HCT116 (cell line): ENCODE measurements around the gene CALHM3. TPM values are rescaled to one million over a fixed set of nuclear protein-coding genes. Genes with fewer than 3 reads are reported as not detected.

ENCODE experiments used
- ATAC-seq: fragments of 200-7000 bp; cut with Tn5 transposase; 2 replicates; pipeline ENCODE4 v1.9.1; 2020; ENCODE audit warnings: mild to moderate bottlenecking, moderate library complexity
- BruUV-seq: library from RNA; stranded (reverse); fragments of 400-500 nt; replicated peaks from 2 replicates; lab custom pipeline; 2021; lab: Mats Ljungman, UMichigan
- CTCF ChIA-PET: fragments of 300-600 bp; sonication (Branson Sonifier 250); formaldehyde crosslinking; loops from one replicate; lab custom pipeline; 2021; ENCODE audit warnings: antibody characterized with exemption; lab: Charles Lee
- POLR2A ChIA-PET: fragments of 300-600, 350-600 bp; sonication (Branson Sonifier 250); formaldehyde crosslinking; loops from one replicate; lab custom pipeline; 2021; ENCODE audit warnings: antibody characterized with exemption; lab: Charles Lee
- RAD21 ChIA-PET, 2 experiments: fragments of 300-600 bp; sonication (Branson Sonifier 250); formaldehyde crosslinking; loops; one replicate each; lab custom pipeline; 2023; ENCODE audit warnings: low total read pairs in 2 of 2; ENCODE audit not compliant: uncharacterized antibody in 2 of 2, unreplicated experiment in 2 of 2, low non-redundant PET in 1 of 2; lab: Charles Lee
- DNase-seq: peaks from one replicate; pipeline ENCODE4 v3.0.0-alpha.2; 2010; ENCODE audit warnings: low read depth, low spot score
- H2AFZ ChIP-seq: fragments of 200-600 bp; shearing (Covaris generic), sonication (generic); 2 replicates; pipeline ENCODE4 v1.6.1; 2017; ENCODE audit warnings: low read depth, mixed run types, mixed read lengths, antibody characterized with exemption, low read length; ENCODE audit not compliant: poor library complexity, severe bottlenecking
- H3K27ac ChIP-seq: 2 replicates; pipeline ENCODE4 v1.5.1; 2012; ENCODE audit warnings: low read depth, low read length
- H3K27me3 ChIP-seq: fragments of 200-600 bp; sonication (generic); 2 replicates; pipeline ENCODE4 v1.6.1; 2016; ENCODE audit warnings: mixed run types, low read length, mixed read lengths; ENCODE audit not compliant: insufficient read depth
- H3K36me3 ChIP-seq, 2 experiments: fragments of 200-500 bp in 1 of 2; fragments of 200-600 bp in 1 of 2; sonication (Bioruptor generic) in 1 of 2; sonication (generic) in 1 of 2; 2 replicates each; pipeline versions ENCODE4 v1.5.1 to v1.6.1; 2014 to 2016; ENCODE audit warnings: low read length in 2 of 2, inconsistent platforms in 1 of 2, mixed read lengths in 1 of 2, mixed run types in 1 of 2; ENCODE audit not compliant: insufficient read depth in 2 of 2, control insufficient read depth in 1 of 2
- H3K4me1 ChIP-seq, 2 experiments: fragments of 200-600 bp in 1 of 2; sonication (generic) in 1 of 2; 2 replicates each; pipeline versions ENCODE4 v1.5.1 to v1.6.1; 2012 to 2017; ENCODE audit warnings: low read length in 2 of 2, inconsistent platforms in 1 of 2, mild to moderate bottlenecking in 1 of 2, mixed read lengths in 1 of 2, mixed run types in 1 of 2, moderate library complexity in 1 of 2; ENCODE audit not compliant: insufficient read depth in 2 of 2, control insufficient read depth in 1 of 2
- H3K4me2 ChIP-seq: fragments of 200-600 bp; sonication (generic); 2 replicates; pipeline ENCODE4 v1.6.1; 2017; ENCODE audit warnings: mixed run types, low read length, mixed read lengths
- H3K4me3 ChIP-seq, 2 experiments: fragments of 200-600 bp in 1 of 2; sonication (generic) in 1 of 2; replicated peaks in 1 of 2; 2 replicates each; pipeline ENCODE4 v1.5.1; 2011 to 2016; ENCODE audit warnings: low read length in 2 of 2, control low read depth in 1 of 2, low read depth in 1 of 2, mild to moderate bottlenecking in 1 of 2, mixed read lengths in 1 of 2, mixed run types in 1 of 2
- H3K79me2 ChIP-seq: fragments of 200-600 bp; sonication (generic); 2 replicates; pipeline ENCODE4 v1.6.1; 2017; ENCODE audit warnings: mild to moderate bottlenecking, mixed run types, low read length, moderate library complexity, mixed read lengths; ENCODE audit not compliant: insufficient read depth
- H3K9ac ChIP-seq: fragments of 200-600 bp; sonication (generic); 2 replicates; pipeline ENCODE4 v1.6.1; 2016; ENCODE audit warnings: low read length, mixed read lengths
- H3K9me2 ChIP-seq: fragments of 200-600 bp; sonication (generic), shearing (Covaris generic); 2 replicates; pipeline ENCODE4 v1.6.1; 2017; ENCODE audit warnings: mixed run types, mild to moderate bottlenecking, moderate library complexity; ENCODE audit not compliant: insufficient read depth
- H3K9me3 ChIP-seq, 2 experiments: fragments of 200-500 bp in 1 of 2; fragments of 200-600 bp in 1 of 2; sonication (Bioruptor generic) in 1 of 2; sonication (generic) in 1 of 2; 2 replicates each; pipeline ENCODE4 v1.6.1; 2014 to 2017; ENCODE audit warnings: low read length in 2 of 2, mixed read lengths in 2 of 2, inconsistent platforms in 1 of 2, low read depth in 1 of 2, mild to moderate bottlenecking in 1 of 2, mixed run types in 1 of 2, moderate library complexity in 1 of 2; ENCODE audit not compliant: control insufficient read depth in 1 of 2, insufficient read depth in 1 of 2
- H4K20me1 ChIP-seq: fragments of 200-600 bp; sonication (generic), shearing (Covaris generic); 2 replicates; pipeline ENCODE4 v1.6.1; 2017; ENCODE audit warnings: mixed run types, mild to moderate bottlenecking, moderate library complexity; ENCODE audit not compliant: insufficient read depth
- CBX3 ChIP-seq: IDR thresholded peaks from 2 replicates; pipeline ENCODE4 v1.6.1; 2012; ENCODE audit warnings: low read depth
- CEBPB ChIP-seq: IDR thresholded peaks from 2 replicates; pipeline ENCODE4 v1.6.1; 2012; ENCODE audit warnings: low read depth
- EGR1 ChIP-seq: IDR thresholded peaks from 2 replicates; pipeline ENCODE4 v1.6.1; 2012; ENCODE audit warnings: low read depth
- EZH2 ChIP-seq: fragments of 200-600 bp; sonication (generic); IDR thresholded peaks from 2 replicates; pipeline ENCODE4 v1.6.1; 2017; ENCODE audit warnings: antibody characterized with exemption, mixed run types
- EZH2phosphoT487 ChIP-seq: fragments of 200-600 bp; IDR thresholded peaks from 2 replicates; pipeline ENCODE4 v1.6.1; 2018; ENCODE audit warnings: antibody characterized with exemption, borderline replicate concordance
- FOSL1 ChIP-seq: IDR thresholded peaks from 2 replicates; pipeline ENCODE4 v1.6.1; 2012; ENCODE audit warnings: low read depth
- POLR2A ChIP-seq: IDR thresholded peaks from 2 replicates; pipeline ENCODE4 v1.7.0; 2011; ENCODE audit warnings: borderline replicate concordance; ENCODE audit not compliant: insufficient read depth, insufficient read length; ENCODE audit errors: extremely low read depth
- SIN3A ChIP-seq: IDR thresholded peaks from 2 replicates; pipeline ENCODE4 v1.6.1; 2012; ENCODE audit warnings: low read depth
- SP1 ChIP-seq: IDR thresholded peaks from 2 replicates; pipeline ENCODE4 v1.6.1; 2012; ENCODE audit warnings: low read depth
- TCF7L2 ChIP-seq: IDR thresholded peaks from 2 replicates; pipeline ENCODE4 v1.7.0; 2011; ENCODE audit warnings: borderline replicate concordance, inconsistent platforms; ENCODE audit not compliant: insufficient read depth, insufficient read length; ENCODE audit errors: extremely low read depth
- YY1 ChIP-seq: IDR thresholded peaks from 2 replicates; pipeline ENCODE4 v1.6.1; 2011; ENCODE audit warnings: low read length, low read depth, moderate library complexity, mild to moderate bottlenecking; ENCODE audit not compliant: insufficient replicate concordance; ENCODE audit errors: extremely low read depth
- ZFX ChIP-seq: fragments of 450-650 bp; IDR thresholded peaks from 2 replicates; pipeline ENCODE4 v1.6.1; 2017
- ZNF274 ChIP-seq: fragments of 200-500 bp; sonication (Bioruptor generic); IDR thresholded peaks from 2 replicates; pipeline ENCODE4 v1.6.1; 2014; ENCODE audit warnings: mild to moderate bottlenecking, low read depth, low read length, inconsistent platforms
- intact Hi-C: fragments of 100-400 bp; cut with micrococcal nuclease; formaldehyde crosslinking; loops from 2 replicates; pipeline ENCODE4 v1.10.0; 2022
- total RNA-seq: library from RNA; stranded (reverse); gene quantifications from one replicate; pipeline ENCODE4 v1.2.1, GENCODE V29; 2021; ENCODE audit not compliant: unreplicated experiment
- TF ChIP-seq, protein P1 (sequence below): IDR thresholded peaks from 2 replicates; pipeline ENCODE4 v1.6.1; 2012; ENCODE audit warnings: low read depth
- TF ChIP-seq, protein P2 (sequence below): IDR thresholded peaks from 2 replicates; pipeline ENCODE4 v1.6.1; 2011; ENCODE audit warnings: mild to moderate bottlenecking, low read length, moderate library complexity; ENCODE audit not compliant: insufficient replicate concordance; ENCODE audit errors: extremely low read depth
- TF ChIP-seq, protein P3 (sequence below): IDR thresholded peaks from 2 replicates; pipeline ENCODE4 v1.6.1; 2012

CALHM3 gene
- total RNA-seq, 1 experiment from 2014 or later, result 0.49 TPM

DNA sequence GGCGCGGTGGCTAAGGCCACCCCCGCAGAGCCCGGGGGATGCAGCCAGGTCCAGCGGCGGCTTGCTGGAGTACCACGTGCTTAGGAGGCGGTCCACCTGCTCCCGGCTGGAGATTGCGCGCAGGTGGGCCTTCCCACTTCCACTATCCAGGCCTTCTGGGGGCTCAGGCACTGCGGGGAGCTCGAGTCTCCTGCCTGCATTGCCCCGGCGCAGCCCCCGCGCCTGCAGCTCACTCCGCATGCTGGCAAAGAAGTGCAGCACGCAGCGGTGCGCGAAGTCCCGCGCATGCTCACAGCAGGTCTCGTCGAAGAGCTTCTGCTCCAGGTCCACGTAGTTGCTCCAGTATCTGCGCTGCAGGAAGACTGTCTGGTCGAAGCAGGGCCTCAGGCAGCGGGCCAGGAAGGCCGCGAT, 5.8 kb downstream of the CALHM3 start:
- no peaks in the 10 kb centered on the region for H3K9me2 ChIP-seq
- H3K9me3 ChIP-seq, result no peaks in the 10 kb centered on the region
- TF ChIP-seq CBX3 (no peak), SIN3A (no peak), ZFX (no peak), CEBPB (no peak), EGR1 (no peak), EZH2phosphoT487 (no peak), SP1 (no peak), FOSL1 (no peak), TCF7L2 (no peak), EZH2 (no peak), ZNF274 (no peak), POLR2A (no peak), YY1 (no peak)
- TF ChIP-seq, protein P1, sequence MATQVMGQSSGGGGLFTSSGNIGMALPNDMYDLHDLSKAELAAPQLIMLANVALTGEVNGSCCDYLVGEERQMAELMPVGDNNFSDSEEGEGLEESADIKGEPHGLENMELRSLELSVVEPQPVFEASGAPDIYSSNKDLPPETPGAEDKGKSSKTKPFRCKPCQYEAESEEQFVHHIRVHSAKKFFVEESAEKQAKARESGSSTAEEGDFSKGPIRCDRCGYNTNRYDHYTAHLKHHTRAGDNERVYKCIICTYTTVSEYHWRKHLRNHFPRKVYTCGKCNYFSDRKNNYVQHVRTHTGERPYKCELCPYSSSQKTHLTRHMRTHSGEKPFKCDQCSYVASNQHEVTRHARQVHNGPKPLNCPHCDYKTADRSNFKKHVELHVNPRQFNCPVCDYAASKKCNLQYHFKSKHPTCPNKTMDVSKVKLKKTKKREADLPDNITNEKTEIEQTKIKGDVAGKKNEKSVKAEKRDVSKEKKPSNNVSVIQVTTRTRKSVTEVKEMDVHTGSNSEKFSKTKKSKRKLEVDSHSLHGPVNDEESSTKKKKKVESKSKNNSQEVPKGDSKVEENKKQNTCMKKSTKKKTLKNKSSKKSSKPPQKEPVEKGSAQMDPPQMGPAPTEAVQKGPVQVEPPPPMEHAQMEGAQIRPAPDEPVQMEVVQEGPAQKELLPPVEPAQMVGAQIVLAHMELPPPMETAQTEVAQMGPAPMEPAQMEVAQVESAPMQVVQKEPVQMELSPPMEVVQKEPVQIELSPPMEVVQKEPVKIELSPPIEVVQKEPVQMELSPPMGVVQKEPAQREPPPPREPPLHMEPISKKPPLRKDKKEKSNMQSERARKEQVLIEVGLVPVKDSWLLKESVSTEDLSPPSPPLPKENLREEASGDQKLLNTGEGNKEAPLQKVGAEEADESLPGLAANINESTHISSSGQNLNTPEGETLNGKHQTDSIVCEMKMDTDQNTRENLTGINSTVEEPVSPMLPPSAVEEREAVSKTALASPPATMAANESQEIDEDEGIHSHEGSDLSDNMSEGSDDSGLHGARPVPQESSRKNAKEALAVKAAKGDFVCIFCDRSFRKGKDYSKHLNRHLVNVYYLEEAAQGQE, result no peak
- TF ChIP-seq, protein P2, sequence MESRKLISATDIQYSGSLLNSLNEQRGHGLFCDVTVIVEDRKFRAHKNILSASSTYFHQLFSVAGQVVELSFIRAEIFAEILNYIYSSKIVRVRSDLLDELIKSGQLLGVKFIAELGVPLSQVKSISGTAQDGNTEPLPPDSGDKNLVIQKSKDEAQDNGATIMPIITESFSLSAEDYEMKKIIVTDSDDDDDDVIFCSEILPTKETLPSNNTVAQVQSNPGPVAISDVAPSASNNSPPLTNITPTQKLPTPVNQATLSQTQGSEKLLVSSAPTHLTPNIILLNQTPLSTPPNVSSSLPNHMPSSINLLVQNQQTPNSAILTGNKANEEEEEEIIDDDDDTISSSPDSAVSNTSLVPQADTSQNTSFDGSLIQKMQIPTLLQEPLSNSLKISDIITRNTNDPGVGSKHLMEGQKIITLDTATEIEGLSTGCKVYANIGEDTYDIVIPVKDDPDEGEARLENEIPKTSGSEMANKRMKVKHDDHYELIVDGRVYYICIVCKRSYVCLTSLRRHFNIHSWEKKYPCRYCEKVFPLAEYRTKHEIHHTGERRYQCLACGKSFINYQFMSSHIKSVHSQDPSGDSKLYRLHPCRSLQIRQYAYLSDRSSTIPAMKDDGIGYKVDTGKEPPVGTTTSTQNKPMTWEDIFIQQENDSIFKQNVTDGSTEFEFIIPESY, result no peak
- TF ChIP-seq, protein P3, sequence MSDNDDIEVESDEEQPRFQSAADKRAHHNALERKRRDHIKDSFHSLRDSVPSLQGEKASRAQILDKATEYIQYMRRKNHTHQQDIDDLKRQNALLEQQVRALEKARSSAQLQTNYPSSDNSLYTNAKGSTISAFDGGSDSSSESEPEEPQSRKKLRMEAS, result no peak
- ATAC-seq, result no peak
- H3K27ac ChIP-seq, result no peak overlapping the region
- peaks cover 8 to 22% of the 10 kb centered on the region in 2 experiments; a peak in 3 of 4 replicates for H3K4me1 ChIP-seq
- intact Hi-C loops, result no loop called here
- ChIA-PET CTCF (interaction anchor here (1.5 to 1.7 kb wide), 2 partner anchors 8 to 13 kb away, joined by 4 to 6 read pairs; no protein-coding TSS in a partner anchor), POLR2A (no interaction called here), RAD21 (no interaction called here)
- no TSS peak for BruUV-seq
- no peaks in the 10 kb centered on the region for H4K20me1 ChIP-seq
- no peak overlapping the region for H3K4me3 ChIP-seq
- no peaks in the 10 kb centered on the region for H3K27me3 ChIP-seq
- H3K79me2 ChIP-seq, result no peaks in the 10 kb centered on the region
- H3K4me2 ChIP-seq, result no peak overlapping the region
- no peak overlapping the region for H3K9ac ChIP-seq
- no peak for DNase-seq
- H2AFZ ChIP-seq, result no peak overlapping the region
- H3K36me3 ChIP-seq, result no peaks in the 10 kb centered on the region
